Measurements from ENCODE around the gene ZNF445. TPM values are rescaled to one million over a fixed set of nuclear protein-coding genes. Genes with fewer than 3 reads are reported as not detected.

The ZNF445 gene
- total and polyA plus RNA-seq, 9 of the 15 experiments (the other 6 are each of a cell fraction or from before 2014, with no cell fraction given): 1.2 to 26.9 (median 10.6) TPM

DNA sequence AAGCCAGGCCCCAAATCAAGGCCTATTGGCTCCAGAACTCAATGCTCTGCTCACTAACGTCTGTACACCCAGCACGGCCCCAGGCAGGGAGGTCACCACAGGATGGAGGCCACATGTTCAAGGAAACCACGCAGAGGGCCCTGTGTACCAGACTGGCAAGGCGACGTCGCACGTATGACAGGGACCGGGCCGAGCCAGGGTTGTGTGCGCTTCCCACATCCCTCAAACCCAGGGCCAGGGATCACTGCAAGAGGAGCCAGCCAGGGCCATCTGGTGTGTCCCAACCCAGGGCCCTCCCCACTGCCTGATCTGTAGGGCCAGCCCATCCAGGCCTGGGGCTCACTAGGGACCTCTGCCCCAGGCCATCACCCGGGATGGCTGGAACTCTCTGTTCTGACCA, 62.0 kb downstream of the ZNF445 start (continued):
- TF ChIP-seq EP300 (IDR thresholded peaks at IDR 0.05; ENCODE audit: low read length) (no peak), TCF7 (IDR thresholded peaks at IDR 0.05; ENCODE audit: borderline replicate concordance) (no peak), TRIM28 (IDR thresholded peaks at IDR 0.05) (no peak)
- TF ChIP-seq, protein P1, sequence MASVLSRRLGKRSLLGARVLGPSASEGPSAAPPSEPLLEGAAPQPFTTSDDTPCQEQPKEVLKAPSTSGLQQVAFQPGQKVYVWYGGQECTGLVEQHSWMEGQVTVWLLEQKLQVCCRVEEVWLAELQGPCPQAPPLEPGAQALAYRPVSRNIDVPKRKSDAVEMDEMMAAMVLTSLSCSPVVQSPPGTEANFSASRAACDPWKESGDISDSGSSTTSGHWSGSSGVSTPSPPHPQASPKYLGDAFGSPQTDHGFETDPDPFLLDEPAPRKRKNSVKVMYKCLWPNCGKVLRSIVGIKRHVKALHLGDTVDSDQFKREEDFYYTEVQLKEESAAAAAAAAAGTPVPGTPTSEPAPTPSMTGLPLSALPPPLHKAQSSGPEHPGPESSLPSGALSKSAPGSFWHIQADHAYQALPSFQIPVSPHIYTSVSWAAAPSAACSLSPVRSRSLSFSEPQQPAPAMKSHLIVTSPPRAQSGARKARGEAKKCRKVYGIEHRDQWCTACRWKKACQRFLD (CRISPR knock-in tag; IDR thresholded peaks at IDR 0.05): no peak

DNA sequence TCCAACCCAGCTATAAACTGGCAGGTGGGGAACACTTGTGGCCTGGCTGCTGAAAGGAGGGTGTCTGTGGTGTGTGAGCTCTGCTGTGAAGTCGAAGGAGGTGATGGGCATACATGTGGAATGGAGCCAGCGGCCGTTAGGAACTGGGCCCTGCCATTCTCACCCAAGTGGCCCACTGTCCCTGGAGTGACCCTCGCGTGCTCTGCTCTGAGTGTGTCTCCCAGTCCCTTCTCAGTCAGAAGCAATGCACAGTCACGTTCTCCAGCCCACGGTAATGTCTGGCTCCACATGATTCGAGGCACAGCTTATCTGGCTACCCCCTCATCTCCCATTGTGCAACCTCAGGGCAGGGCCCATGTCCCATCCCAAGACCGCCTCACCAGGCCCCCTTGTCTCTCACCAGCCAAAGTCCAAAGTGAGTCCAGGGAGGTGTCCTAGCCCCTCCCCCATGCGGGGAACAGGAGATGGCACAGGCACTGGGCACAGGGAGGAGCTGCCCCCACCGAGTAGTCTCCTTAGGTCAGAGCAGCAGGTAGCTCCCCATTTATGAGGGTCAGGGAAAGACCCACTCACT, 62.9 kb downstream of the ZNF445 start:
- Histone ChIP-seq H2AFZ (ENCODE audit: low read depth, low read length) (no peak overlapping the region), H3K27me3 (ENCODE audit: control insufficient read depth in 2 of 2, insufficient read depth in 2 of 2, low read length in 2 of 2) (no peaks in the 10 kb centered on the region), H3K27ac (ENCODE audit: extremely low read depth, low read depth, low read length) (no peak overlapping the region), H3K9ac (ENCODE audit: insufficient read depth in 1 of 2, low read depth in 2 of 2, low read length in 2 of 2) (peak overlapping the region in 1 of 2 experiments; percentile 20; a peak in 2 of 4 replicates), H3K79me2 (ENCODE audit: control insufficient read depth, insufficient read depth, low read length) (no peaks in the 10 kb centered on the region), H3K9me1 (ENCODE audit: control insufficient read depth, insufficient read depth, low read length) (peaks cover 5% of the 10 kb centered on the region), H3K36me3 (ENCODE audit: control insufficient read depth, insufficient read depth, low read length) (no peaks in the 10 kb centered on the region), H3K4me3 (no peak overlapping the region), H4K20me1 (replicated peaks; ENCODE audit: control insufficient read depth, insufficient read depth, low read length) (no peaks in the 10 kb centered on the region), H3K9me3 (replicated peaks; ENCODE audit: control insufficient read depth, insufficient read depth, low read depth, low read length) (no peaks in the 10 kb centered on the region), H3K4me2 (ENCODE audit: insufficient read depth, low read length) (no peak overlapping the region), H3K4me1 (replicated peaks in 1 of 2; ENCODE audit: control insufficient read depth in 2 of 2, insufficient read depth in 2 of 2, low read length in 2 of 2) (peaks cover 0 to 27% of the 10 kb centered on the region in 2 experiments; a peak in 3 of 5 replicates)
- ATAC-seq (peak; percentile 7; the same call in 1 of the 3 replicates), DNase-seq (ENCODE audit: extremely low read depth in 1 of 4, low spot score in 3 of 4) (no peak), FAIRE-seq (no peak)
- in situ Hi-C loops (cut with MboI) (no loop called here), intact Hi-C loops (cut with micrococcal nuclease) (no loop called here)
- ChIA-PET CTCF (ENCODE audit: low intra/inter-chr PET ratio) (no interaction called here), POLR2A (interaction anchor here (0.8 to 1.2 kb wide), 2 partner anchors 11 to 137 kb away, joined by 3 read pairs; no protein-coding TSS in a partner anchor)
- 46% methylated on average over 11 of the region's 11 CpGs for WGBS (ENCODE audit: insufficient coverage, low coverage, missing lambda C conversion rate)
- BruUV-seq (replicated peaks): no TSS peak
- TF ChIP-seq, protein P2, sequence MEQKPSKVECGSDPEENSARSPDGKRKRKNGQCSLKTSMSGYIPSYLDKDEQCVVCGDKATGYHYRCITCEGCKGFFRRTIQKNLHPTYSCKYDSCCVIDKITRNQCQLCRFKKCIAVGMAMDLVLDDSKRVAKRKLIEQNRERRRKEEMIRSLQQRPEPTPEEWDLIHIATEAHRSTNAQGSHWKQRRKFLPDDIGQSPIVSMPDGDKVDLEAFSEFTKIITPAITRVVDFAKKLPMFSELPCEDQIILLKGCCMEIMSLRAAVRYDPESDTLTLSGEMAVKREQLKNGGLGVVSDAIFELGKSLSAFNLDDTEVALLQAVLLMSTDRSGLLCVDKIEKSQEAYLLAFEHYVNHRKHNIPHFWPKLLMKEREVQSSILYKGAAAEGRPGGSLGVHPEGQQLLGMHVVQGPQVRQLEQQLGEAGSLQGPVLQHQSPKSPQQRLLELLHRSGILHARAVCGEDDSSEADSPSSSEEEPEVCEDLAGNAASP (IDR thresholded peaks at IDR 0.05): no peak
- TF ChIP-seq, protein P3, sequence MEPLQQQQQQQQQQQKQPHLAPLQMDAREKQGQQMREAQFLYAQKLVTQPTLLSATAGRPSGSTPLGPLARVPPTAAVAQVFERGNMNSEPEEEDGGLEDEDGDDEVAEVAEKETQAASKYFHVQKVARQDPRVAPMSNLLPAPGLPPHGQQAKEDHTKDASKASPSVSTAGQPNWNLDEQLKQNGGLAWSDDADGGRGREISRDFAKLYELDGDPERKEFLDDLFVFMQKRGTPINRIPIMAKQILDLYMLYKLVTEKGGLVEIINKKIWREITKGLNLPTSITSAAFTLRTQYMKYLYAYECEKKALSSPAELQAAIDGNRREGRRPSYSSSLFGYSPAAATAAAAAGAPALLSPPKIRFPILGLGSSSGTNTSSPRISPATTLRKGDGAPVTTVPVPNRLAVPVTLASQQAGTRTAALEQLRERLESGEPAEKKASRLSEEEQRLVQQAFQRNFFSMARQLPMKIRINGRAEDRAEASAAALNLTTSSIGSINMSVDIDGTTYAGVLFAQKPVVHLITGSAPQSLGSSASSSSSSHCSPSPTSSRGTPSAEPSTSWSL (CRISPR knock-in tag; IDR thresholded peaks at IDR 0.05; ENCODE audit: borderline replicate concordance): no peak
- TF ChIP-seq MED1 (CRISPR knock-in tag; IDR thresholded peaks at IDR 0.05; ENCODE audit: borderline replicate concordance) (no peak), SMC3 (conservative IDR thresholded peaks at IDR 0.05; ENCODE audit: insufficient read depth, low read depth, low read length) (no peak), GATAD2A (IDR thresholded peaks at IDR 0.05) (no peak), TAF15 (IDR thresholded peaks at IDR 0.05; ENCODE audit: low read depth, low read length) (no peak), MTA2 (IDR thresholded peaks at IDR 0.05; ENCODE audit: low read depth) (no peak), MAFF (IDR thresholded peaks at IDR 0.05; ENCODE audit: low read length) (no peak), CEBPB (tag; IDR thresholded peaks at IDR 0.05) (peak; percentile 65; the same call in 1 of the 2 replicates), MAZ (CRISPR knock-in tag; conservative IDR thresholded peaks at IDR 0.05 in 1 of 2, IDR thresholded peaks at IDR 0.05 in 1 of 2) (no peak)
- TF ChIP-seq, protein P4, sequence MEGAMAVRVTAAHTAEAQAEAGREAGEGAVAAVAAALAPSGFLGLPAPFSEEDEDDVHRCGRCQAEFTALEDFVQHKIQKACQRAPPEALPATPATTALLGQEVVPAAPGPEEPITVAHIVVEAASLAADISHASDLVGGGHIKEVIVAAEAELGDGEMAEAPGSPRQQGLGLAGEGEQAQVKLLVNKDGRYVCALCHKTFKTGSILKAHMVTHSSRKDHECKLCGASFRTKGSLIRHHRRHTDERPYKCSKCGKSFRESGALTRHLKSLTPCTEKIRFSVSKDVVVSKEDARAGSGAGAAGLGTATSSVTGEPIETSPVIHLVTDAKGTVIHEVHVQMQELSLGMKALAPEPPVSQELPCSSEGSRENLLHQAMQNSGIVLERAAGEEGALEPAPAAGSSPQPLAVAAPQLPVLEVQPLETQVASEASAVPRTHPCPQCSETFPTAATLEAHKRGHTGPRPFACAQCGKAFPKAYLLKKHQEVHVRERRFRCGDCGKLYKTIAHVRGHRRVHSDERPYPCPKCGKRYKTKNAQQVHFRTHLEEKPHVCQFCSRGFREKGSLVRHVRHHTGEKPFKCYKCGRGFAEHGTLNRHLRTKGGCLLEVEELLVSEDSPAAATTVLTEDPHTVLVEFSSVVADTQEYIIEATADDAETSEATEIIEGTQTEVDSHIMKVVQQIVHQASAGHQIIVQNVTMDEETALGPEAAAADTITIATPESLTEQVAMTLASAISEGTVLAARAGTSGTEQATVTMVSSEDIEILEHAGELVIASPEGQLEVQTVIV (CRISPR knock-in tag; IDR thresholded peaks at IDR 0.05; ENCODE audit: borderline replicate concordance): no peak

Data from K562 (cell line).